ENCODE measurements around the gene SYNPO2L.
"Not testable (repeated sequence)": the region's sequence is repeated elsewhere in the genome, so short reads cannot be mapped to it uniquely, and the experiment has no call there.

The SYNPO2L gene, protein sequence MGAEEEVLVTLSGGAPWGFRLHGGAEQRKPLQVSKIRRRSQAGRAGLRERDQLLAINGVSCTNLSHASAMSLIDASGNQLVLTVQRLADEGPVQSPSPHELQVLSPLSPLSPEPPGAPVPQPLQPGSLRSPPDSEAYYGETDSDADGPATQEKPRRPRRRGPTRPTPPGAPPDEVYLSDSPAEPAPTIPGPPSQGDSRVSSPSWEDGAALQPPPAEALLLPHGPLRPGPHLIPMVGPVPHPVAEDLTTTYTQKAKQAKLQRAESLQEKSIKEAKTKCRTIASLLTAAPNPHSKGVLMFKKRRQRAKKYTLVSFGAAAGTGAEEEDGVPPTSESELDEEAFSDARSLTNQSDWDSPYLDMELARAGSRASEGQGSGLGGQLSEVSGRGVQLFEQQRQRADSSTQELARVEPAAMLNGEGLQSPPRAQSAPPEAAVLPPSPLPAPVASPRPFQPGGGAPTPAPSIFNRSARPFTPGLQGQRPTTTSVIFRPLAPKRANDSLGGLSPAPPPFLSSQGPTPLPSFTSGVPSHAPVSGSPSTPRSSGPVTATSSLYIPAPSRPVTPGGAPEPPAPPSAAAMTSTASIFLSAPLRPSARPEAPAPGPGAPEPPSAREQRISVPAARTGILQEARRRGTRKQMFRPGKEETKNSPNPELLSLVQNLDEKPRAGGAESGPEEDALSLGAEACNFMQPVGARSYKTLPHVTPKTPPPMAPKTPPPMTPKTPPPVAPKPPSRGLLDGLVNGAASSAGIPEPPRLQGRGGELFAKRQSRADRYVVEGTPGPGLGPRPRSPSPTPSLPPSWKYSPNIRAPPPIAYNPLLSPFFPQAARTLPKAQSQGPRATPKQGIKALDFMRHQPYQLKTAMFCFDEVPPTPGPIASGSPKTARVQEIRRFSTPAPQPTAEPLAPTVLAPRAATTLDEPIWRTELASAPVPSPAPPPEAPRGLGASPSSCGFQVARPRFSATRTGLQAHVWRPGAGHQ

DNA sequence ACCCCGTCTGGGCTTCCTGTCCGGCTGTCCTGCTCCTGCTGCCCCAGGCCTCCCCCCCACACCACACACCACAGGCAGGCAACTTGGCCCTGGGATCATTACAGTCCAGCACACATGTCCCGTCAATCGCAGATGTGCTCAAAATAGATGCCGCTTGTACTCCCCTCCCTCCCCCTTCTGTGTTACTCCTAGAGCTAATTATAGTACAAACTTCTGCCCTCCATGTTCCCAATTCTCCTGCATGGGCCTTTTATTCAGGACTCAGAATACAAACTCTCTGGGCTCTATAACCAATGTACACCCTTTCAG is at the start of gene SYNPO2L:
SYNPO2L (minus strand) TSS at position 40 of the 309 bp plus-strand sequence. CDS start 107 bp downstream, outside the sequence.
- DNase-seq (ENCODE audit: low spot score): no peak

DNA sequence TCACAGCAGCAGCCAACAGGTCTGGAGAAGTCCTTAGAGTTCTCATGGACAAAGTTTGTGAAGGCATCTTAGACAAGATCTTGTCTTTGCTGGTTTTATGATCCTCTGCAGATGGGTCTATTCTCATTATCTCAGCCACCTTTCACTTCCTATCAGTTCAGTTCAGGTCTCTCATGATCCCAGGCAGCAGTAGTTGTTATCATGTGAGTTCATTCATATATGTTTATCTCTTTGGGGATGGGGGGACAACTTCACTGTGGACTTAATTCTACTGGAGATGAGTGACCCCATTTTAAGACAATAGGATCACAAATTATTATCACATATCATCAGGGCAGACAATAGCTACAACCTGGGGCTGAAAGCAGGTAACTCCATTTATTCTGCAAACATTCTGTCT is 48.1 kb upstream of the SYNPO2L start:
- not testable (repeated sequence) for DNase-seq (ENCODE audit: low spot score)

DNA sequence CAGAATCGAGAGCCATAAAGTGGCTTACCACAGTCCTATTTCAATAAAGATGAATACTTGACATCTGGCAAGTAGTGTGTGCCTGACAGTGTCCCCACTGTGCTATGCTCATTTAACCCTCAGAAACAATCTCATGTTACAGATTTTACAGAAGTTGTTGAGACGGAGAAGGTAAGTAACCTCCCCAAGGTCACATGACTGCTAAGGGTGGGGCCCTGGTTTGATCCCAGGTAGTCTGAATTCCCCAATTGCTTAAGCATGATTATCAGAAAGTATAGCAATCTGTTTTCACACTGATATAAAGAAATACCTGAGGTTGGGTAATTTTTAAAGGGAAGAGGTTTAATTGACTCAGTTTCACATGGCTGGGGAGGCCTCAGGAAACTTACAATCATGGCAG is 43.0 kb upstream of the SYNPO2L start:
- DNase-seq (ENCODE audit: low spot score): not testable (repeated sequence)

DNA sequence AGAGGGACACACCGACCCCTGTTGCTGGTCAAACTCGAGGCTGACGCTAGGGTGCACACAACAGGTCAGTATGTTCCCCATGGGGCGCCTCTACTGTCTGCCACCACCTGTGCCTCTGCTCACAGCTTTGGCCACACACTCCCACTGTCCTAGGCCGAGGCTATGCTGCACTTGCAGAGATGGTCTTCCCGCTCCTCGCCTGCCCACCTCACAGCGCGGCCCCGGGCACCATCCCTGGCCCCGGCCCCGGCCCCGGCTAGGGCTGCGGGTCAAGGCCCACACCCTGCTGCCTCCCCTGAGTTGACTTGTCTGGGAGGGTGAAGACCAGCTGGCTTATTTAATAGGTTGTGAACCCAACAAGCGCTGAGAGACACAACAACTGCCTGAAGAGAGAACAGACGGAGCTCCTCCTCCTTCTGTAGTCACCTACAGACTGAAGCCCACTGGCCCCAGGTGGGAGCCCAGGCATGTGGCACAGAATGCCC is 41.9 kb upstream of the SYNPO2L start, which contains the start of gene AGAP5:
AGAP5 (minus strand) TSS at position 435 of the 485 bp plus-strand sequence; CDS start at position 81, 354 bp downstream.
- DNase-seq (ENCODE audit: low spot score): not testable (repeated sequence)

DNA sequence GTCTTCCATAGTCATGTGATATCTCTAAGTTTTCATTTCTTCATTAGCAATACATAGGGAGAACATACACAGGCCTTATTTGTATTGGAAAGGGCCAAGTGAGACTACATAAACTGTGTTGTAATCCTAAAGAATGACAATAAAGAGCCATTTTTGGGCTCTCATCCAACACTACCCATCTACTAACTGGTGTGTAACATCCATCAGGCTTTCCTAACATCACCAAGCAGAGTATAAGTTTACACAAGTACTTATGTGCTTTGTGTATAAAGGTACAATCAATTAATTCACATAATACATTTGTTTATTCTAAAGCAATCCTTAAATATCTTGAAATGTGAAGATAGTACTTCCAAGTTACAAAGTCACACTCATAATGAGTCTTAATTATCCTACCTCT is 39.5 kb upstream of the SYNPO2L start:
- DNase-seq (ENCODE audit: low spot score): not testable (repeated sequence)

DNA sequence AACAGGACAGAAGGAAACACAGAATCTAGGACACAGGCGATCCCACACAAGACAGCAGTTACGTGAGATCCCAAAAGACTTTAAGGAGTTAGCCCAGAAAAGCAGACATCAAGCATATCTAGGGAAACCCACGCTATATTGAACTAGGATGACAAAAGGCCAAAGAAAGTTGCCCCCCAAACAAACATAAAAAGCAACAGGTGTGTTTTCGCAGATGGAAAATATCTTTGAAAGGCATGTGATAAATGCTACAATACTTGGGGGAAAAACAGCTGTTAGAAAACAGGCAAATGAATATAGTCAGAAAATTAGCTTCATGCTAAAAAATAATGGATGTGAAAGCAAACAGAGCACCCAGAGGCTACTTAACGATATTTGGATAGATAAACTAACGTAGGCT is 34.9 kb upstream of the SYNPO2L start:
- not testable (repeated sequence) for DNase-seq (ENCODE audit: low spot score)

DNA sequence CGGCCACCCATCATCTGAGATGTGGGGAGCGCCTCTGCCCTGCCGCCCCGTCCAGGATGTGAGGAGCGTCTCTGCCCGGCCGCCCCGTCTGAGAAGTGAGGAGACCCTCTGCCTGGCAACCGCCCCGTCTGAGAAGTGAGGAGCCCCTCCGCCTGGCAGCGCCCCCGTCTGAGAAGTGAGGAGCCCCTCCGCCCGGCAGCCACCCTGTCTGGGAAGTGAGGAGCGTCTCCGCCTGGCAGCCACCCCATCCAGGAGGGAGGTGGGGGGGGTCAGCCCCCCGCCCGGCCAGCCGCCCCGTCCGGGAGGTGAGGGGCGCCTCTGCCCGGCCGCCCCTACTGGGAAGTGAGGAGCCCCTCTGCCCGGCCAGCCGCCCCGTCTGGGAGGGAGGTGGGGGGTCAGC is 33.8 kb upstream of the SYNPO2L start:
- not testable (repeated sequence) for DNase-seq (ENCODE audit: low spot score)

DNA sequence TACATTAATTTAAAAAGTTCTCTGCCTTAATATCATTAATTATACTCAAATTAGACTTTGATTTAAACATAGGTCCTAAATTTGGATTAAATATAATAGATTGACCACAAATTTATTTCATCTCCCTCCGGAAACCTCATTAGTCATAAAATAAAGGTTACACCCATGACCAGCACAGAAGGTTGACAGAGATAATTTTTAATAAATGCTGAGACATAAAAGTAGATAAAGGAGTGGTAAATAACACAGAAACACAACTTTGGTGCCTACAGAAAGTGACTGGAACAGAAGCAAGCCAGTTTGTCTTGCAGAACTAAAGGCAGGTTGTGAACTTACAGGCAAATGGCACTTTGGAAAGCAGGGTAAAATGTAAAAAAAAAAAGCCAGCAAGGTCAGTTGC is 31.8 kb upstream of the SYNPO2L start:
- not testable (repeated sequence) for DNase-seq (ENCODE audit: low spot score)

DNA sequence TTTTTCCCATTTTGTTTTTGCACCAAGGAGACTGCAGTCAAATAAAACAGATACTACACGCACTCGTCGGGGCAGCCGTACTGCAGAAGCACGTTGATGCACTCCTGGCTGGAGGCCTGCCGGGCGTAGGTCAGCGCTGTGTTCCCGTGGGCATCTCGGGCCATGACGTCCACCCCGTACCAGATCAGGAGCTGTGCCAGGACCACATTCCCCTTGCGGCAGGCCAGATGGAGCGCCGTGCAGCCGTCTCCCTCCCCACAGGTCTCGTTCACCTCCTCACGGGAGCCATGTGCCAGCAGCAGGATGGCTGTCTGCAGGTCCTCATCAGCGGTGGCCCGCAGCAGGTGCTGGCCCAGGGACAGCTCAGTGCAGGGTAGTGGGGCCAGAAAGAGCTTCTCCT is 18.7 kb upstream of the SYNPO2L start:
- DNase-seq (ENCODE audit: low spot score): not testable (repeated sequence)

DNA sequence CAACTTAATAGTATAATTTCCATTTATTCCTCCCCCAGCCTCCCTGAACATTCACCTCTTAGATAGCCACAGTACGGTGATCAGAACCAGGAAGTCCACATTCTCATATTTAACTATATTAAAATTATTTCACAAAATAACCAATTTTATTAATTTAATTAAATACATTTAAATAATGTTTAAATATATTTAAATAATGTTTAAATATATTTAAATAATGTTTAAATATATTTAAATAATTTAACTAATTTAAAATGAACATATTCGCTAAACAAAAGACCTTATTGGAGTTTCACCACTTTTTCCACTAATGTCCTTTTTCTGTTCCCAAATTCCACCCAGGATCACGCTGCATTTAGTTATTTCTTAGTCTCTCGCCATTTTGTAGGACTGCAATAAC is 12.5 kb upstream of the SYNPO2L start:
- not testable (repeated sequence) for DNase-seq (ENCODE audit: low spot score)

DNA sequence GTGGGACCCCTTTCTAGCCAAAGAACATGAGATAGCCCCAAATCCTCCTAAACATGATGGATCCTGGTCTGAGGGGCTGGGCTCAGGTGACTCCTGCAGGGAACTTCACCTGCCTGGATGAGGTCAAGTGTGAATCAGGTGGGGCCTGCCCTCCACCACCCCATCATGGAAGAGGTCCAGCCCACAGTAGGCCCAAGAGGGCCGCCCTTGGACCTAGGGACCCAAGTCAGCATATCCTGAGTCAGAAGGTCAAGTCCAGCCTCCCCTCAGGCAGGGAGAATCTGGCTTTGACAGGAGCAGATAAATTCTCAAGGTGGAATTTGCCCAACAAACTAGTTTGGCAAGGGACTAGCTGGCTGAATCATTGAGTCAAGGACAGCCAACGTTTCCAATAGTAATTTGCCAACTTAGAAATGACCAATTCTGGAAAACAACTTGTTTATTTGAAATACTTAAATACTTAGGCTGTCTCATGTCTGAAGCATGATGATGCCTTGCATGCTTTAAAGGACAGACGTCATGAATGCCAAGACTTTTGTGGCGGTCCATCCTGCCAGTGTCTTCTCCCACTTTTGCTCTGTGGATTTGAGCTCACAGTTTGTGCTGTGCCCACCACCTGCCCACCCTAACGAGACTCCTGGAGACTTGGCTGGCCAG is 10.5 kb upstream of the SYNPO2L start:
- not testable (repeated sequence) for DNase-seq (ENCODE audit: low spot score)

DNA sequence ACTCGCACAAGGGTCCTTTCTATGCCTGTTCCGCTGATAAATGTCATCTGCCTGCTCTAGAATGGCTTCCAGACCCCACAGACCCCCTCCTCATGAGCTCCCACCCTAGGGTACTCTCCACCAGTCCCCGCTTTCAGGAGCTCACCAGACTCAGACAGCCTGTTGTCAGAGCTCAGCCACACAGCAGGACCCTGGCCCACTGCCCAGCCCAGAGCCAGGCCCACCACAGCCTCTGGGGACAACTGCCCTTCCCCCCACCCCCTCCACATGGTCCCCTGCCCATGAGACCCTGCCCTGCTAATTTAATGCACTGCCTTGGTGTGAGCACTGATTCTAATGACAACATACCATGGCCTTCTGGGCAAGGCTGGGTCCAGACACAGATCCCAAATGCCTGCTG is 9.8 kb upstream of the SYNPO2L start:
- DNase-seq (ENCODE audit: low spot score): not testable (repeated sequence)

DNA sequence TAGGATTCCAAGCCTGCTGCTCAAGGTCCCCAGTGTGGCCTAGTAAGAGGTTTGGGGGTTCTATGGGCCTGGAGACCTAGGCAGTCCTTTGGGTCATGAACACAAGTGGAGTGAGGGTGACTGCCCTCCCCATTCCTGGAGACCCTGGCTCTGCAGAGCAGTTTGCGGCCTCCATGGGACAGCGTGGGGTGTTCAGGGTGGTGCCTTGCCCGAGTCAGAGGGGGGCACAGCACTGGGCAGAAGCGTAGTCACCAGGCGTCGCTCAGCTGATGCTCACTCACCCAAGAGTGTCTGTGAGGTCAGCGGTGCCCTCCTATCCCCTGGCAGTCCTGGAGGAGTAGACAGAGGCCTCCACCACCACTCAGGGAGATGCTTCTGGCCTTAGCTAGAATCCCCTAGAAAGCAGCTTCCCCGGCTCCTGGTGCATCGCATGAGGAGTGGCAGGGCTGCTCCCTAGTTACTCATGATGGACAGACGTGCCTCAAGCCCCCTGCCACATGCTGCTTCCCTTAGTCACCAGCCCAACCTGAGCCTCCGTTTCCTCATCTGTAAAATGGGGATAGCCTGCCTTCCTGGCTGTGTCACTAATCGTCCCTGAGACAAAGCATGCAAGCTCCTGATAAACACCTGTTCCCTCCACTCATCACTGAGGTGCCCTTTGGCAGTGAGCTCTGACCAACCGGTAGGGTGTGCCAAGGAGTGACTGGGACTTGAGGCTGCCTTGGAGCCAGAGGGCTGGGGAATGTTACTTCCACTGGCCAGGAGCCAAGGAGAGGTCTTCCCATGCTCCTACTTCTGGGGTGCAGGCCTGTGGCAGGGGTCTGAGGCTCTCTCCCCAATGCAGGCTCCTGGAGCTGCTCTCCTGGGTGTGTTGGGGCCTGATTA is 8.6 kb upstream of the SYNPO2L start:
- DNase-seq (ENCODE audit: low spot score): not testable (repeated sequence)

DNA sequence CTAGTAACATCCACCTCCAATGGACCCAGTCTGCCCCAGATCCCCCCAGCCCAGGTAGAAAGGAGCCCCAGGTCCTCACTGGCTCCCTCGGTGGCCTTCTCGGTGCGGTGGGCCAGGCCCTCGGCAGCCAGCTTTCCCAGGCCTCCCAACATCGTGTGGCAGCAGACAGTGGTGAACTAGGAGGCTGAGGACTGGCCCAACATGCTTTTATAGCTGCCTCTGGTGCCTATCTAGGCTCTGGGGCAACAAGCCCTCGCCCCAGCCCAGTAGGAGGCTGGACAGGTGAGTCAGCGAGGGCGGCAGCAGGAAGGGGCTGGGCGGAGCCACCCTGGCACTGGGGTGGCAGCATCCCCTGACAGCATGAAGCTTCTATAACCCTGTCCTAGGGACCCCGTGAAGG is 7.8 kb upstream of the SYNPO2L start:
- DNase-seq (ENCODE audit: low spot score): not testable (repeated sequence)

DNA sequence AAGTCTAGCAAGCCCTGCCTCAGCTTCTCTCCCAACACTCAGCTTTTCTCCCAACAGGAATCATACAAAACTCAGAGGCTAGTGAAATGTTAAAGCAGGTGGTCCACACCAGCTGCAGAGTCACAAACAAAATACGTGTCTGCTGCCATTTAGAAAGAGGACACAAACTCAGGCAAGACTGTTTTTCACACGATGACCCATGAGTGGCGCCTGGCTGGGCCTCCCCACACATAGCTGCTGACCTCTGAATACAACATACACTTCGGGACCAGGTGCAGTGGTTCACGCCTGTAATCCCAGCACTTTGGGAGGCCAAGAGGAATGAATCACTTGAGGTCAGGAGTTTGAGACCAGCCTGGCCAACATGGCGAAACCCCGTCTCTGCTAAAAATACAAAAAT is 6.9 kb upstream of the SYNPO2L start:
- not testable (repeated sequence) for DNase-seq (ENCODE audit: low spot score)

DNA sequence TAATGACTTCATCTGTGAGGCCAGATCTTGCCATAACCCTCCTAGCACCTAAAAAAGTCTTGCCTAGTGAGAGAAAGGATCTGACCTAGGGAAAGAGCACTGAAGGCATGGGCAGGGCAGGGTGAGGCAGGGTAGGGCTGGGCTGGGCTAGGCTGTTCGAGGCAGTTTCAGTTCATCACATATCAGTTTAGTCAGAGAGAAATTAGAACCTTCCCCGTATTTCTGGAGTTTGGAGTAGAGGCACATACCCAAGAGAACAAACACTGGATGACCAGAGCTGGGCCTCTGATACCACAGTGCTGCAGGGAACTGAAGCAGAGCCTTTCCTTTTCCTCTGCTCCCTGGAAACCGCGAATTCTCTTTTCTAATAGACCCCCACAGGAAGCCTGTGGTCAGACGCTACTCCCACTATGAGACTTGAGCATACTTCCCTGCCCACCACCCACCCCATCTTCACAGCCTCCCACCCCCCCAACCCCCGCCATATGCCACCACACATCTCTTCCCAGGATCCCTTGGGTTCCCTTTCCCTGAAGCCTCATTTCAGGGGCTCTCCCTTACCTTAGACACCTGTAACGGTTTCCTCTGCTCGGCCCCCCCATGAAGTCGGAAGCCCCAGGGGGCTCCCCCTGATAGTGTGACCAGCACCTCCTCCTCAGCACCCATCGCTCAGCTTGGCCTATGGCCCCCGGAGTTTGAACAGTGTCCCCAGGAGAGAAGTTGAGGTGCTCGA is 406 bp downstream of the SYNPO2L start:
- DNase-seq (ENCODE audit: low spot score): no peak

DNA sequence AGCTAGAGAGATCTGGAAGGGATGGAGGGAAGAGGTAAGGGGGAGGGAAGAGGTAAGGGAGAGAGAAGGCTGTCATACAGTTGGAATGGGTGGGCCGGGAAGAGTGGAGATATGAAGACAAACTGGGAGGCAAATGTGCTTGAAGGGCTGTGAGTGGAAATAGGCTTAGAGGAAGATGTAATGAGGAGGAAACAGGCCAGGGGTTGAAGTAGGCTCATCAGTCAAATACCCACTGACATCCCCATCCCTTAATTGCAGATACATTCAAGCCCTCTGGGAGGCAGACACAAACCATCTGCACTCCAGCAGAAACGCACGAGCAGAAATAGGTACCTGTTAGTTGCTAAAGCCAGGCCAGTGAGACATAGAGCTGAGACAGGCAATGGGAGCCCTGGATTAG is 2.1 kb downstream of the SYNPO2L start:
- no peak for DNase-seq (ENCODE audit: low spot score)

DNA sequence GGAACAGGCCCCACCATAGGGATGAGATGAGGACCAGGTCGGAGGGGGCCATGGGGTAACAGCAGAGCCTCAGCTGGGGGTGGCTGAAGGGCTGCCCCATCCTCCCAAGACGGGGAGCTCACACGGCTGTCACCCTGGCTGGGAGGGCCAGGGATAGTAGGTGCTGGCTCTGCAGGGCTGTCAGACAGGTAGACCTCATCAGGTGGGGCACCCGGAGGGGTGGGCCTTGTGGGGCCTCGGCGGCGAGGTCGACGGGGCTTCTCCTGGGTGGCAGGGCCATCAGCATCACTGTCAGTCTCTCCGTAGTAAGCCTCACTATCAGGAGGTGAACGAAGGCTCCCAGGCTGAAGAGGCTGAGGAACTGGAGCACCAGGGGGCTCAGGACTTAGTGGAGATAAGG is 2.6 kb downstream of the SYNPO2L start:
- DNase-seq (ENCODE audit: low spot score): no peak

DNA sequence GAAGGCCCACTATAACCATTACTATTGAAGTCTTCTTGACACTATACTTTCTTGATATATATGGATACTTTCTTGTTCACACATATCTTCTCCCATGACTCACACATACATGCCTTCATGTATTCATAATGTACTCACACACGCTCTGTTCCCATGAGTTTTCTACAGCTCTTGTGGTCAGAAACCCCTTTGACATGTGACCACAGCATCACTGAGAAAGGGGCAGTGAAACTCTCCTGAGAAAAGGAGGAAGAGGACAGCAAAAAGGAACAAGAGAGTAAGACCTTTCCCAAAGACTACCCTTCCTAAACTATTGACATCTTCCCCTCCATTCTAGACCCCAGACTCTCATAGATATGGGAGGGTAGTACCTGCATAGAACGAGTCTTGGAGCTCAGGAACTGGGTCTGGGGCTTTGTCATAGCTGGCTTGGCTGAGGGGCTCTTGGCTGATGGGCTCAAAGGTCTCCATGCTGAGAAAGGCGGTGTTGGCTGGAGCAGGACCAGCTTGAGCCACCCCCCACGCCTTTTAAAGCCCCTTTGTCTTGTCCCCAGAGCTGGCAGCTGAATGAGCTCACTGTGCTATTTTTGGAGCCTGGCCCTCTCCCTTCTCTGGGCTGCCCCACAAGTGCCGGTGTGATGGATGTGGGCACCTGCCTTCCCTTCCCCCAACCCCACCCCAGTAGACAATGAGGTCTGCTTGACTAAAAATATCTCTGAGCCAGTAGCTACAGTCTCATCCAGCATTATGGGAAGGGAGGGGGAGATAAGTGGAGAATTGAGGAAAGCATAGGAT is 5.1 kb downstream of the SYNPO2L start:
- no peak for DNase-seq (ENCODE audit: low spot score)
